NCI-H2107 treated with DMSO at 0.1 percent for 48 hours (cell line): Measurements from ENCODE around the gene PER2.
A peak's percentile ranks its signal among the peaks of the same experiment; 100 is the strongest.
"Not testable (repeated sequence)": the region's sequence is repeated elsewhere in the genome, so short reads cannot be mapped to it uniquely, and the experiment has no call there.

Source experiments
- DNase-seq: peaks from one replicate; lab custom pipeline; 2025; ENCODE audit not compliant: unreplicated experiment; lab: John Stamatoyannopoulos, UW

PER2 gene

DNA sequence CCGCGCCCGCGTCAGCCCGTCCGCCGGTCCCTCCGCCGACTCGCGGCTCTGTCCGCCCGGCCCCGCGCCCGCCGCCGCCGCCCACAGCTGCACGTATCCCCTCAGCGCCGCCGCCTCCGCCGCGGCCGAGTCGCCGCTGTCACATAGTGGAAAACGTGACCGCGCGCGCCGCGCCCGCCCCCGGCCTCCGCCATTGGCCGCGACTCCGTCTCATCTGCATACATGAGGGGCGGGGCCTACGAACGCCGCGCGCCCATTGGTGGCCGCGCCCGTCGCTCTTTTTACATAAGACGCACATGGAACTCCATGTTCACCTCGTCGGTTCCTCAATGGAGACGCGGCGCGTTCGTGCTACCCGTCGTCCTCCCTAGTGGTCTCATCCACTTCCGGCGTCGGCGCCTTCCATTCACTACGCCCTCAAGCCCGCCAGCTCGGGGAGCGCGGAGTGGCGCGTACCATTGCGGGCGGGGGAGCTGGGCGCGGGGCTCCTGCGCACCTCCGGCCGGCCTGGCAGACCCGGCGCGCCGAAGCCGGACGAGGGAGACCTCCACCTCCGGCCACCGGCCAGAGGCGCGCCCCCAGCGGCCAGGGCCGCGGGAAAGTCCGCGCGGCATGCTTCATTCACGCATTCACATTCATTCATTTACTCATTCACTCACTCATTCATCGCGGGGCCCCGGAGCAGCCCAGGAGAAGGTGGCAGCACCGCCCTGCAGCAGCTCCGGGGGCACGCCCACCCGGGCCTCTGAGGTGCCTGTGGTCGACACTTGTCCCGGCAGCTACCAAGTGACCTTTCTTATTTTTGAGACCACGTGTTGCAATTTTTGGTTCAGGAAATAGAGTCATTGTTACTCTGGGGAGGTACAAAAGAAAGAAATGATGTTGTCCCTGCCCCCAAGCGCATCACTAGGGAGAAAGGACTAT is 502 bp upstream of the PER2 start:
- DNase-seq, result peak; percentile 86

DNA sequence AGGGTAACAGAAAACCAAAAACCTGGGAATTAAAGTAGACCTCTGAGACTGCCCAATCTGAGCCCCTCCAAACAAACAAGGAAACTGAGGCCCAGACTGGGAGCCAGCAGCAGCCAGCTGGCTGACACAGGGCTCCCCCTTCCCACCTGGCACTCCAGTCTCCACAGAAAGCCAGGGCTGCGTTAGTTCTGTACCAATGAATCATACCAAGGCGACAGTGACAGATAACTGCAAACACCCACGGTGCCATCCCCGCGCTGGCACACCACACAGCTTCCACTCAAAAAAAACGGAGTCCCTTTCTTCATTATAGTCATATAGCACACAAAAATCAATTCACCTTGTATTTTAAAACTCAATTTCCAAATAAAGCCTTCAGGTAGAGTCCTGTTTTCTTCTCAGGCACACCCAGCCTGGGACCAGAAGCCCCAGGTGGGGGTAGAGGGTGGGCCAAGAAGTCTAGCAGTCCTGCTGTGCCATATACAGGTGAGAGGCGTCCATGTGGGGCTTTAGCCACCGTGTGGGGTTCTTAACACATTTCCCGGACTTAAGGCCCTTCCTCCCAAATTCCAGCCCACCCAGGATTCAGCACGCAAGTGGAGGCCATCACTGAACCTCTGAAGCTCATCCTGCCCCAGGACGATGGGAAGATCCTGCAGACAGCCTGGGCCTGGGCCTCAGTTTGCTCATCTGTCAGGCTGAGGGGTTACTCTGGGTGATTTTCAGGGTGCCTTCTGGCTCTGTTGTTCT is 1.2 kb downstream of the PER2 start:
- DNase-seq, result no peak

DNA sequence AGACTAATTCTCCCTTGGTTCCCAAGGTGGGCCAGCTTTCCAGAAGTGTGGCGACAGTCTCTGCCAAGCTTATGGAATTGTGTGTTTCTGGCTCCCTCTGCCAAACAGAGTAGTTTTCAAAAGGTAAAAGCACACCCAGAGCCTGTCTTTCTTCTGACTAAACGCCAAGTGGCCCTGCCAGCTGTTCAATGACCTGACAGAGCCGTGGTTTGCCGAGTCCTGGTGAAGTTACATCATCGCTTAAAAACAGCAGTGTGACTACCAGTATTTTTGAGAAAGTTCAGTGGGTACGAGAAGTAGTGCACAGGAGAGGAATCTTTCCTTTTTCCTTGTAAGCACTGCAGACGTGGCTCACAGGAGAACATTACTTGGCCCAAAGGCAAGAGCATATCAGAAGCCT is 1.9 kb downstream of the PER2 start:
- peak; percentile 71 for DNase-seq

- DNase-seq, result no peak
These were observed 2.3 kb downstream of the PER2 start for GRCh38 chr2:238286095-238286494.

- peak; percentile 77 for DNase-seq
These were observed 2.7 kb downstream of the PER2 start for GRCh38 chr2:238285653-238286082.

- no peak for DNase-seq
These were observed 3.5 kb downstream of the PER2 start for GRCh38 chr2:238284802-238285515.

DNA sequence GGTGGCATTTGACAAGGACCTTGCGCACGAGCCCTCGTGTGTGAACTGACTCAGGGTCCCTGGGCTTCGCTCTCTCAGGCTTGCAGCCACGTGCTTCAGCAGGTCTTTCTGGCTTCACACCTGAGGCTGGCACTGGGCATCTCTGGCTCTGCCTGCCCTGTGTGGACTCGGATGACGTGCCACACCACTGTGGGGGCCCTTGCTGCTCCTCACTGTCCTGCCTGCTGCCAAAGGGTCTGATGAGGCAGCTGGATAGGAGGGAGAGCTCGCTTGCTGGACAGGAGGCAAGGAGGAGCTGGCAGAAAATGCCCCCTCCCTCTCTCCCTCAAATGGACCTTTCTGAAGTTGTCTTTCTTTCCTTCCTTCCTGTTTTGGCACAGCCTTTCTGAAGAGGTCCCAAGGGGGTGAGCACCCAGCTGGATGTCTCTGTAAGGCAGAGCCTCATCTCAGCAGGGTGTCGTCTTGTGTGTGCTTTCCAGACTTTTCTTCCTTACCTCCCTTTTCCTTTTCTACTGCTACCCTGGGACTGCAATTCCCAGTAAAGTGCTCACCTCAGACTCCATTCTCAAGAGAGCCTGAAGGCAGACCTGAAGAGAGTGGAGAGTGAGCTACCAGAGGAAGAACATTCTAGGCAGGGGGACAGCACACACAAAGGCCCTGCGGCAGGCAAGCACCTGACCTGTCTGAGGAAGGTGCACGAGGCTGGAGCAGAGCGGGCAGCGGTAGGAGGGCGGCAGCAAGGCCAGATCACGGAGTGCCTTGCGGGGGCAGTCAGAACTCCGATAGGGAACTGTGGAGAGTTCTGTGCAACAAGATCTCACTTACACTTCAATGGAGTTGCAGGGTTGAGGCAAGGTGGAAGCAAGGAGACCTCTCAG is 5.3 kb downstream of the PER2 start:
- no peak for DNase-seq

GRCh38 chr2:238281826-238282480 is 6.5 kb downstream of the PER2 start:
- DNase-seq, result no peak

DNA sequence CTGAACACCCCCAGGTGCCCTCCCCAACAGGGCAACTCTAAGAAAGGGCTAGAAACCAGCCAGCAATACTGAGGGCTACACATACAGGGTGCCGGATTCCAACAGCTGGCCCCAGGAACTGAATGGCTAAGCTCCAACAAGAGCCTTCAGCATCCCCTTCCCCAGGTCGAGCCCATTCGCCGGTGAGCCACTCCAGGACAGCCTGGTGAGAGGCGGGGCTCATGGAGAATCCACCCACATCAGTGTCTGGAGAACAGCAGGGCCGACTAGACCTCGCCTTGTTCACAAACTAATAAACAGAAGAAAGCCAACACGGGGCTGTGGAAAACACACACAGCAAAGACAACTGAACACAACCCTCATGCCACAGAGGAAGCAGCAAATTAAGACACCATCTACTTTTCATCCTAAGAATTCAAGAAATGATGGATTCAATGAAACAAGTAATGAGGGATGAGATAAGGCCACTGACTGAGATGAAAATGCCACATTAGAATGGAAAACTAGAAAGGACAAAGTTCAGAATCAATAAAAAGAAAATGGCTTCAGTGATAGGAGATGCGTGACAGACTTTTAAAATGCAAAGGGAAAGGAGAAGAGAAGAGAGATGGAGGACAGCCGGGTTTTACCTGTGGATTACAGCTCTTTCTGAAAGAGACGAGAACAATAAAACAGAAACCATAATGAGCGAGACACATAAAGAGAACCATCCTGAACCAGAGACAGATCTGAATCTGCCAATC is 8.2 kb downstream of the PER2 start:
- no peak for DNase-seq

- DNase-seq, result no peak
These were observed 9.1 kb downstream of the PER2 start for GRCh38 chr2:238279324-238279682.

- DNase-seq, result no peak
These were observed 9.6 kb downstream of the PER2 start for GRCh38 chr2:238278626-238279323.

GRCh38 chr2:238277695-238278094 is 10.7 kb downstream of the PER2 start:
- DNase-seq, result no peak

DNA sequence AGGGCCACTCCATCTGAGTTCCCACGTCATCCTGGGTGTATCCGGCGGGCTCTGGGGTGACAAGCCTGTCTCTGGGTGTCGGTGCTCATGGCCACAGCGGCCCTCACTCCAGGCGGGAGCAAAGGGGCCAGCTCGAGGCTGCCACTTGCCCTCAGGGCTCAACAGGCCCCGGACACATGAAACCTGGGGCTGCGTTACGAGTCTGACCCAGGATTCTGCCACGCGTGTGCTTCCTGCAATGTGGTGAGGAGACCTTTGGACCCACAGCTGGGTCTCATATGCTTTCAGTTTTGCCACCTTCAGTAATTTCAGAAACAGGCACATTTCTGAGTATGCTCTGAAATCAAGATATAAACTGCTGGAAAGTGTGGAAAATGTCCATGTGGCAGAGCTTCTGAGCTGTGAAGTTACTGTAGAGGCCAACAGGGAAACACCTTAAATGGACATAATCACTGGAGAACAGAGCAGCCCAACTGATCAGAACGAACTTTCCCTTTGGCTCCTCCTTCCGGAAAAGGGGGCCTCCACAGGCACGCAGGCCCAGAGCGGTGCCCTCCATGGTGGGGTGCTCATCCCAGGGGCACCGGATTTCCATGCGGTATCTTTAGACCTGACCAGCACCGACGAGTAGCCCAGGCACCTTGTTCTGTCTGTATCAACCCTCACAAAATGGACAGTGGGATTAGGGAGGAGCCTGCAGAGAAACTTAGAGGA is 14.1 kb downstream of the PER2 start:
- DNase-seq, result no peak

- not testable (repeated sequence) for DNase-seq
These were observed 15.0 kb downstream of the PER2 start for GRCh38 chr2:238273433-238273832.

DNA sequence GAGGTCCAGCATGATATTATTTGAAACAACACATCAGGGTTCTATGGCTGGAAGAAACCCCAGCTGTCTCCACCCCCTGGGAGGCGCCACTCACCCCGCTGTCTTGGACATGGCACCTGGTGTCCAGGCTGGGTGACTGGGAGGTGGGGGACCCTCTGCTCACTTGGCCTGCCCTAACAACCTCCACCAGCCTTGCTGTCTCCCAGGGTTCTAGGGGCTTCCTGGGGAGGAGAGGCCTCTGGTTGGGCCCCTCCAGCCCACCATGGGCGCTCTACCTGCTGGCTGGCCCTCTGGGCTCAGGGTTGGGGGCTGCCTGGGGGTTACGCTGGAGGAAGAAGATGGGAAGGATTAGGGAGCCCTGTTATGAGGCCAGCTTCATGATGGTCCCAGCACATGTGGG is 16.3 kb downstream of the PER2 start:
- DNase-seq, result no peak

- not testable (repeated sequence) for DNase-seq
These were observed 16.7 kb downstream of the PER2 start for GRCh38 chr2:238271686-238272085.

DNA sequence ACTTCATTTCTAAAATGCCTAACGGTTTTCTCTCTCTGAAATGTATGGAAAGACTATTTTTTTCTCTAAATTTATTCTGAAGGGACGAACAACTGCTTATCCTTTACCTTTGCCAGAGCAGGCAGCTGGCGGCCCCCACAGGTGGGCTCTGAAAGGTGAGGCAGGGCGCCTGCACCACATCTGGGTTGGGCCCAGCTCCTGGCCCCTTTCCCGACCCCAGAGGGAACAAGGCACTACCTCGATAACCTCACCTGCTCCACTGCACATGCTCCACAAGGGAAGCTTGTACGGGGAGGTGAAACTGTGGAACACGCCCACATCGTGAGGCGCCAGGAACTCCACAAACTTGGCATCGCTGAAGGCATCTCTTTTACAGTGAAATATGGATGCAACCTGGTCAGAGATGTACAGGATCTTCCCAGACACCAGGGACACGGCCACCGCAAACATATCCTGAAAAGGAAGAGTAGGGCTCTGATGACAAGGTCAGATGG is 17.3 kb downstream of the PER2 start:
- no peak for DNase-seq

- no peak for DNase-seq
These were observed 17.8 kb downstream of the PER2 start for GRCh38 chr2:238270606-238271005.
